Measurements from ENCODE around the gene MAGOH.
"Not testable (repeated sequence)": the region's sequence is repeated elsewhere in the genome, so short reads cannot be mapped to it uniquely, and the experiment has no call there.

MAGOH gene

DNA sequence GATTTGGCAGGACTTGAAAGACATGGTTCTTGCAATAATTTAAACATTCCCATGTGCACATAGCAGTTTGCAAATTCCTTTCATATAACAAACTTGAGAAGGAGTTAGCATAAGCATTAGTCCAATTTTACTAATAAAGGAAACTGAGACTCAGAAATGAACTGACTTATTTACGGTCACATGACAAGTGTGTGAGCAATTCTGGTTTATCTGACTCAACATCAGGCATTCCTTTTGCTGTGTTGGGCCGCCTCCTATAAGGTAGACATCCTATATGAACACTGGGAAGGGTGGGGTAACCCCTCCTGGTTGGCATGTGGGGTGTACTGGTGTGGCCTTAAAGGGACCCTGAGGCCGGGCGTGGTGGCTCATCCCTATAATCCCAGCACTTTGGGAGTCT is 50.2 kb downstream of the MAGOH start:
- DNase-seq (ENCODE audit: low read depth in 4 of 4, low spot score in 1 of 4) = no peak

DNA sequence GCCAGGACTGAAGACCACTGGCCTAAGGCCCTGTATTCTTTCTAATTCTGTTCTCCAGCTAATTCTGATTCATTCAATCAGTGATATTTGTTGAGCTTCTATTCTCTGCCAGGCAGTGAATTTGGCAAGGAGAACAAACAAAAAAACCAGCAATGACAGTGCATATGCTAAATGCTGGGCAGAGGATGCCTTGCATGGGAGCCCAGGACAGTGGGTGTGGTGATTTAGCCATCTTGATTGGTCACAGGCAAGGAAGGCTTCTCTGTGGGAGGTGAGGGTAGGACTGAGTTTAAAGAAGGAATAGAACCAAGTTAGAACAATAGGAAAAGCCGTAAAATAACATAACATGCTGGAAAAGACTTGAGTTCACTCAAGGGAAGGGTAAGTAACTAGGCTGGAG is 50.9 kb downstream of the MAGOH start:
- no peak for DNase-seq (ENCODE audit: low read depth in 4 of 4, low spot score in 1 of 4)

GRCh38 chr1:53186533-53186932 is 51.8 kb downstream of the MAGOH start:
- DNase-seq (ENCODE audit: low read depth in 4 of 4, low spot score in 1 of 4) = no peak

GRCh38 chr1:53185955-53186297 is 52.4 kb downstream of the MAGOH start:
- DNase-seq (ENCODE audit: low read depth in 4 of 4, low spot score in 1 of 4) = not testable (repeated sequence)

GRCh38 chr1:53183095-53183990 is 55.0 kb downstream of the MAGOH start:
- DNase-seq (ENCODE audit: low read depth in 4 of 4, low spot score in 1 of 4) = no peak

GRCh38 chr1:53182716-53183094 is 55.6 kb downstream of the MAGOH start:
- no peak for DNase-seq (ENCODE audit: low read depth in 4 of 4, low spot score in 1 of 4)

DNA sequence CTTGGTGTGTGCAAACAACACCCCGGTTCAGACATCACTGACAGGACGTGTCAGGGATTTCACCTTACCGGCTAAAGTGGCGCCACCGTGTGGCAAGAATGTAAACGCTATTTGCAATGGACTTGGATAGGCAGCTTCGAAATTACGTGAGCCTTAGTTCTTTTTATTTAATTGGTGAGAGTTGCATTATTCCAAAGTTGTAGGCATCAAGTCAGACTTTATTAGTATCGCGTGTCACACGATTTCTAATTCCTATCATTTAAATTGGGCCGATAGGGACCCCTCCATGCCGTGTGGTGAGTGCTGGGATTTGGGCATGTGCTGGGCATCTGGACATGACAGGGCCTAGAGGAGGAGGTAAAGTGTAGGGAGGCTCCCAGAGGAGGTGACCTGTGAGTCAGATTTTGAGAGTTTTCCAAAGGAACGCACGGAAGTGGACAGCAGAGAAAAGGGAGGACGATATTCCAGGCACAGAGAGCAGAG is 56.2 kb downstream of the MAGOH start:
- peak; percentile 71 to 77 (median 76) for DNase-seq (ENCODE audit: low read depth in 4 of 4, low spot score in 1 of 4)

DNA sequence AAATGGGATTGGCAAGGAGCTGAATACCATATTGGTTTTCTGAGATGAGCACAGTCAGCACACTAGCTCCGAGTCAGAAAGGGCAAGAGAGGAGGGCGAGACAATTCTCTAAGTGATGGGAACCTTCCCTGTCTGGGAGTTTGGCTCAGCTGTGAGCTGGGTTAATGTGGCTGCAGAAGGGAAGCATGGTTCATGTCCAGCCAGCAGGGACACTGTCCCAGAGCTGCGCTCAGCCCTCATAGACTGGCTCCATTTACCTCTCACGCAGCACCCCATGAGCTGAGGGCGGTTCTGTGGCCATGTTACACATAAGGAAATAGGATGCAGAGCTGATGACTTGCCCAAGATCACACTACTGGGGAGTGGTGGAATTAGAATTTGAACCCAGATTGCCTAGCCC is 57.4 kb downstream of the MAGOH start:
- no peak for DNase-seq (ENCODE audit: low read depth in 4 of 4, low spot score in 1 of 4)

- no peak for DNase-seq (ENCODE audit: low read depth in 4 of 4, low spot score in 1 of 4)
Measured at GRCh38 chr1:53180226-53180625, 58.1 kb downstream of the MAGOH start.
